GM23338 (cell line): ENCODE results near the gene JHY.

Experiments
- CREB1 ChIP-seq: fragments of 250-450 bp; sonication (Bioruptor Pico); IDR thresholded peaks from 2 replicates; pipeline ENCODE4 v1.5.0; 2020; ENCODE audit warnings: low read depth, mild to moderate bottlenecking, moderate library complexity
- EZH2 ChIP-seq: fragments of 200-600 bp; sonication (generic); IDR thresholded peaks from one replicate; pipeline ENCODE4 v1.8.0; 2017; ENCODE audit warnings: antibody characterized with exemption, mild to moderate bottlenecking, low read depth; ENCODE audit not compliant: unreplicated experiment
- TF ChIP-seq, protein P1 (sequence below), 2 experiments: fragments of 200-600 bp in 1 of 2; sonication (generic) in 1 of 2; conservative IDR thresholded peaks; 2 replicates each; pipeline versions ENCODE4 v1.5.1 to v1.6.1; 2016 to 2017; ENCODE audit warnings: antibody characterized with exemption in 2 of 2, low read depth in 2 of 2, mild to moderate bottlenecking in 2 of 2, moderate library complexity in 1 of 2
- TF ChIP-seq, protein P2 (sequence below): IDR thresholded peaks from 2 replicates; pipeline ENCODE4 v1.6.1; 2016; ENCODE audit warnings: antibody characterized with exemption

DNA sequence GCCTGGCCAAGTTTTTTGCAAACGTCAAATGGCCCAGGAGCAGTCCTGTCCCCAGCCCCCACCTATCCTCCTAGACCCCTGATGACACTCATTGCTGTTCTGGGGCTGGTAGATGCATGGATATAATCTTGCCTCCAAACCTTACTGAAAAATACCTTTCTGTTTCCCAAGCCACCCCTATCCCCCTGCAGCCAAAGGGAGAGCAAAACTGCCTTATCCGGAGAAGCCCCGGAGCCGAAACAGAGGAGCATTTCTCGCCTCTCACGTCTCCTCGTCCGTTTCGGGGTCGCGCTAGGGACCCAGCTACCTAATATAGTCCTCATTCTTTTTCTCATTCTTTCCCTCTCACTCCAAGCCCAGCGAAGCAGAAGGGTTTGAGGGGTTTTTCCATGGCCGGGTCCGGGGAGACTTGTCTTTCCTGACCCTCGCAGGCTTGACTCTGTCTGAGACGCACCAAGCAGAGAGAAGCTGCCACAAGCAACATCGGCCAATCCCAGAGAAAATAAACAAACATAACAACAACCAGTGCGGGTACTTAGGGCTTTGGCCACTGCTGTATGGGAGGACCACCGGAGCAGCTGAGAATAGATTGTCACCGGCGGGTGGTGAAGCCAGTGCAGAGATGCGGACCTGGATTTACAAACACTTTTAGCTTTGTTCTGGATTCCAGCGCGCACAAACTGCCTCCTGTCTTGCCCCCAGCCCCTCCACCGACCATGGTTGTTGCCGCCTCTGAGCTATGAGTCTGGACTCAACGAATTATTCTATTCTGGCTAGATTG, 97.4 kb downstream of the JHY start:
- TF ChIP-seq, protein P1, sequence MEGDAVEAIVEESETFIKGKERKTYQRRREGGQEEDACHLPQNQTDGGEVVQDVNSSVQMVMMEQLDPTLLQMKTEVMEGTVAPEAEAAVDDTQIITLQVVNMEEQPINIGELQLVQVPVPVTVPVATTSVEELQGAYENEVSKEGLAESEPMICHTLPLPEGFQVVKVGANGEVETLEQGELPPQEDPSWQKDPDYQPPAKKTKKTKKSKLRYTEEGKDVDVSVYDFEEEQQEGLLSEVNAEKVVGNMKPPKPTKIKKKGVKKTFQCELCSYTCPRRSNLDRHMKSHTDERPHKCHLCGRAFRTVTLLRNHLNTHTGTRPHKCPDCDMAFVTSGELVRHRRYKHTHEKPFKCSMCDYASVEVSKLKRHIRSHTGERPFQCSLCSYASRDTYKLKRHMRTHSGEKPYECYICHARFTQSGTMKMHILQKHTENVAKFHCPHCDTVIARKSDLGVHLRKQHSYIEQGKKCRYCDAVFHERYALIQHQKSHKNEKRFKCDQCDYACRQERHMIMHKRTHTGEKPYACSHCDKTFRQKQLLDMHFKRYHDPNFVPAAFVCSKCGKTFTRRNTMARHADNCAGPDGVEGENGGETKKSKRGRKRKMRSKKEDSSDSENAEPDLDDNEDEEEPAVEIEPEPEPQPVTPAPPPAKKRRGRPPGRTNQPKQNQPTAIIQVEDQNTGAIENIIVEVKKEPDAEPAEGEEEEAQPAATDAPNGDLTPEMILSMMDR (conservative IDR thresholded peaks at IDR 0.05; ENCODE audit: low read depth in 2 of 2): no peak
- TF ChIP-seq EZH2: peak; percentile 89
- TF ChIP-seq, protein P2, sequence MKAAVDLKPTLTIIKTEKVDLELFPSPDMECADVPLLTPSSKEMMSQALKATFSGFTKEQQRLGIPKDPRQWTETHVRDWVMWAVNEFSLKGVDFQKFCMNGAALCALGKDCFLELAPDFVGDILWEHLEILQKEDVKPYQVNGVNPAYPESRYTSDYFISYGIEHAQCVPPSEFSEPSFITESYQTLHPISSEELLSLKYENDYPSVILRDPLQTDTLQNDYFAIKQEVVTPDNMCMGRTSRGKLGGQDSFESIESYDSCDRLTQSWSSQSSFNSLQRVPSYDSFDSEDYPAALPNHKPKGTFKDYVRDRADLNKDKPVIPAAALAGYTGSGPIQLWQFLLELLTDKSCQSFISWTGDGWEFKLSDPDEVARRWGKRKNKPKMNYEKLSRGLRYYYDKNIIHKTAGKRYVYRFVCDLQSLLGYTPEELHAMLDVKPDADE: no peak
- TF ChIP-seq CREB1 (CRISPR knock-in tag): no peak
